Measurements from ENCODE around the gene STK32B.

The STK32B gene

DNA sequence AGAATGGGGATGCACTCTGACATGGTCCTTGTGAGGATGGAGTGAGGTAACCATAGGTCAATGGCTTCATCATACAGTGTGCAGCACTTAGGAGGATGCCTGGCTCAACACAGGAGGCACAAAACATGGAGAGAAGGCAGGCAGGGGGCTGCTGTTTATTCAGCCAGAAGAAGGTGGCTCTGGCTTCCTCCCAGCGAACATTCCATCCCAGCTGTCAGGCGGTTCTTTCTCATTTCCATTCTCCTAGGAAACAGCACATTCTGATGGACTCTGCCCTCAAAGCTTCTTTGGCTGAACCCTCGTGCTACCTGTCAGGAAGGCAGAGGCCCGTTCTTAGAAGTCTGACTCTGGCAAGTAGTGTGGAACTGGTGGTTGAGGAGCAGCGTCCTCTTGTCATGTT is 18.6 kb downstream of the STK32B start:
- Mint-ChIP-seq H3K36me3 (no peaks in the 10 kb centered on the region), H3K9me3 (peaks cover 13% of the 10 kb centered on the region), H3K27ac (no peak overlapping the region), H3K4me3 (no peak overlapping the region), H3K4me1 (no peaks in the 10 kb centered on the region), H3K27me3 (no peaks in the 10 kb centered on the region)
- no peak for DNase-seq
- CTCF ChIA-PET = no interaction called here

DNA sequence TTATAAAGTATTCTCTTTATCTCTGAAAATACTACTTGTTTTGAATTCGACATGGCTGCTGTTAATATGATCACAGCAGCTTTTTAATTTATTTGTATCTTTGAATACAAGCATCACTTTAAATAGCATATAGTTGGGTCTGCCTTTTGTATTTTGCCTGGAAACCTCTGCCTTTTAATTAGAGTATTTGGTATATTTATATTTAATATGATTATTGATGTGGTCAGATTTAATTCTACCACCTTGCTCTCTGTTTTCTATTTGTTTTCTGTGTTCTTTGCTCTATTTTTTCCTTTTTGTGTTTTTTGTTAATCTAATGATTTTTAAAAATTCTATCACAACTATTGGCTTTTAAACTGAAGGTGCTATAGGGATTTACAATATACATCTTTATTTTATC is 21.7 kb downstream of the STK32B start:
- H3K4me3 Mint-ChIP-seq = no peak overlapping the region
- no peaks in the 10 kb centered on the region for H3K4me1 Mint-ChIP-seq
- H3K27me3 Mint-ChIP-seq = no peaks in the 10 kb centered on the region
- DNase-seq = no peak
- peaks cover 13% of the 10 kb centered on the region for H3K9me3 Mint-ChIP-seq
- H3K36me3 Mint-ChIP-seq = no peaks in the 10 kb centered on the region
- H3K27ac Mint-ChIP-seq = no peak overlapping the region
- CTCF ChIA-PET = no interaction called here

DNA sequence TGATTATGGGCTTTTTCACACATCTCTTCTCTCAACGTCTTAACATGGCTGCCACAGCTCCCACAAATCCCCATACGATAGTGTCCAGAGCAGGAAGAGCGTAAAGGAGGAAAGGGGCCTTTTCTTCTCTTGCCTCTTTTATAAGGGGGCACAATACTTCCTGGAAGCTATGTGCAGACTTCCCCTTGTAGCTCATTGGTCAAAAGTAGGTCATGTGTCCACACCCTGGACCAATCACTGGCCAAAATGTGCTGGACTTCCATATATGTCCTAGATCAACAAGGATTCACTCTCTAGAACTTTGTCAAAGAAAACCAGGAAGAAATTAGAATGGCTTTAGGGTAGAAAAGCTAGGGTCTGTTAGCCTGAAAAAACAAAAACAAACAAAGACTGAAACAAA is 26.7 kb downstream of the STK32B start:
- no peaks in the 10 kb centered on the region for H3K36me3 Mint-ChIP-seq
- no peak overlapping the region for H3K27ac Mint-ChIP-seq
- no peak overlapping the region for H3K4me3 Mint-ChIP-seq
- peaks cover 8% of the 10 kb centered on the region for H3K9me3 Mint-ChIP-seq
- H3K4me1 Mint-ChIP-seq = no peaks in the 10 kb centered on the region
- CTCF ChIA-PET = no interaction called here
- DNase-seq = no peak
- H3K27me3 Mint-ChIP-seq = no peaks in the 10 kb centered on the region

DNA sequence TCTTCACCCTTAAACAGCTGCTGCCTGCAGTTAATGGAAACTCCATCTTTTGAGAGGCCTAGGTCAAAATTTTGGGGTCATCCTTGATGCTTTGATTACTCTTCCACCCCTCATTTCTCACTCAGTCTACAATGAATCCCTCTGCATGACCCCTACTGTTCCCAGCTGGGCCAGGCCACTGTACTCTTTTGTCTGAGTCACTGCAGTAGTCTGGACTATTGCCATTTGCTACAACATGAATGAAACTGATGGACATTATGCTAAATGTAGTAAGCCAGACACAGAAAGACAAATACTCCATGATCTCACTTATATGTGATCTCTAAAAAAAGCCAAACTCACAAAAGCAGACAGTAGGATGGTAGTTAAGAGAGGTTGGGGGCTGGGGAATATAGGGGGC is 28.3 kb downstream of the STK32B start:
- no peak overlapping the region for H3K4me3 Mint-ChIP-seq
- no peaks in the 10 kb centered on the region for H3K4me1 Mint-ChIP-seq
- no peak for DNase-seq
- peaks cover 8% of the 10 kb centered on the region for H3K9me3 Mint-ChIP-seq
- CTCF ChIA-PET = no interaction called here
- no peaks in the 10 kb centered on the region for H3K36me3 Mint-ChIP-seq
- no peak overlapping the region for H3K27ac Mint-ChIP-seq
- no peaks in the 10 kb centered on the region for H3K27me3 Mint-ChIP-seq

GRCh38 chr4:5081441-5081999 is 30.2 kb downstream of the STK32B start:
- peaks cover 8% of the 10 kb centered on the region for H3K9me3 Mint-ChIP-seq
- H3K27me3 Mint-ChIP-seq = no peaks in the 10 kb centered on the region
- no peaks in the 10 kb centered on the region for H3K36me3 Mint-ChIP-seq
- H3K4me3 Mint-ChIP-seq = no peak overlapping the region
- H3K27ac Mint-ChIP-seq = no peak overlapping the region
- no peak for DNase-seq
- H3K4me1 Mint-ChIP-seq = no peaks in the 10 kb centered on the region
- CTCF ChIA-PET = no interaction called here

- no peak overlapping the region for H3K27ac Mint-ChIP-seq
- H3K36me3 Mint-ChIP-seq = no peaks in the 10 kb centered on the region
- H3K4me1 Mint-ChIP-seq = no peaks in the 10 kb centered on the region
- H3K27me3 Mint-ChIP-seq = no peaks in the 10 kb centered on the region
- DNase-seq = no peak
- CTCF ChIA-PET = no interaction called here
- H3K9me3 Mint-ChIP-seq = peaks cover 5% of the 10 kb centered on the region
- H3K4me3 Mint-ChIP-seq = no peak overlapping the region
These were observed 31.1 kb downstream of the STK32B start for GRCh38 chr4:5082376-5082775.

GRCh38 chr4:5084911-5085475 is 33.7 kb downstream of the STK32B start:
- H3K27me3 Mint-ChIP-seq = no peaks in the 10 kb centered on the region
- H3K4me1 Mint-ChIP-seq = no peaks in the 10 kb centered on the region
- no peak for DNase-seq
- no peak overlapping the region for H3K27ac Mint-ChIP-seq
- H3K4me3 Mint-ChIP-seq = no peak overlapping the region
- peaks cover 5% of the 10 kb centered on the region for H3K9me3 Mint-ChIP-seq
- no peaks in the 10 kb centered on the region for H3K36me3 Mint-ChIP-seq
- CTCF ChIA-PET = no interaction called here

GRCh38 chr4:5086535-5086934 is 35.3 kb downstream of the STK32B start:
- Mint-ChIP-seq H3K9me3 (peaks cover 1% of the 10 kb centered on the region), H3K36me3 (no peaks in the 10 kb centered on the region), H3K4me1 (no peaks in the 10 kb centered on the region), H3K27me3 (no peaks in the 10 kb centered on the region), H3K27ac (no peak overlapping the region), H3K4me3 (no peak overlapping the region)
- CTCF ChIA-PET = no interaction called here
- no peak for DNase-seq

DNA sequence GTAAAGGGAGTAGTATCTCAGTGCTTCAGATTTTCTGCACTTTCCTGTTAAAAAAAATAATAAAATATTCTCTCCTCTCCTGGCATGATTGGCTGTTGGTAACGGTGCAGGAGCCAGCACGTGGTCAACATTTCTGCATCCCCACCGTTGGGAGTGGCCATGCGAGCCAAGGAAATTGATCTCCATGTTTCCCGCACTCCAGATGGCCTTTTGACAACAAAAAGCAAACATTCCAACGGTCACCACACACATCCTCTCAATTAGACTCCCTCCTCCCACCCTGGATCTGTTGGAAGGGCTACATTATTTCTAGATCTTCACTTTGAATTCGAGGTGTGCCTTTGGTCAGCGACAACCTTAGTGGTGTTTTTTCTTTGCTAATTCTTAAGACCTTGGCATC is 45.0 kb downstream of the STK32B start:
- Mint-ChIP-seq H3K4me1 (no peaks in the 10 kb centered on the region), H3K4me3 (no peak overlapping the region), H3K9me3 (peaks cover 4% of the 10 kb centered on the region), H3K36me3 (no peaks in the 10 kb centered on the region), H3K27me3 (no peaks in the 10 kb centered on the region), H3K27ac (no peak overlapping the region)
- DNase-seq = no peak
- CTCF ChIA-PET = no interaction called here

DNA sequence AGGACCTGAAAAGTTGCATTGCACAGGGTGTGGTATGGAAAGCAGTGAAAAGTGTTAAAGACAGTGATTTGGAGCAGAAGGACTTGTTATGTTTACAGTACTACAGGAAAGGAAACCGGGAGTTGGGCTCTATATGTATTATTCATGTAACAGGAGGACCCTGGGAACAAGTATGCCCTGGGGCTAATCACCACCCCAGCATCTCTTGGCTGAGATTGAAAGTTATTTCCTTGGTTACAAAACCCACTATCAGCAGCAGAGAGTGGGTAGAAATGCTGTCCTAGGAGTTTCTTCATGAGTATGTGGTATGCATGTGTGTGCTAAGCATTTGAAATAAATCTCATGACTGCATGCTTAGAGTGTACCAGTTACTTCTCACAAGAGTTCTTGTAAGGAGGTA is 46.9 kb downstream of the STK32B start:
- DNase-seq = no peak
- CTCF ChIA-PET = no interaction called here
- Mint-ChIP-seq H3K4me3 (no peak overlapping the region), H3K4me1 (no peaks in the 10 kb centered on the region), H3K27ac (no peak overlapping the region), H3K9me3 (peaks cover 6% of the 10 kb centered on the region), H3K27me3 (no peaks in the 10 kb centered on the region), H3K36me3 (no peaks in the 10 kb centered on the region)

- no peaks in the 10 kb centered on the region for H3K4me1 Mint-ChIP-seq
- no peak overlapping the region for H3K27ac Mint-ChIP-seq
- H3K4me3 Mint-ChIP-seq = no peak overlapping the region
- peaks cover 3% of the 10 kb centered on the region for H3K9me3 Mint-ChIP-seq
- H3K27me3 Mint-ChIP-seq = no peaks in the 10 kb centered on the region
- no peak for DNase-seq
- H3K36me3 Mint-ChIP-seq = no peaks in the 10 kb centered on the region
- CTCF ChIA-PET = no interaction called here
These were observed 49.1 kb downstream of the STK32B start for GRCh38 chr4:5100336-5100735.

DNA sequence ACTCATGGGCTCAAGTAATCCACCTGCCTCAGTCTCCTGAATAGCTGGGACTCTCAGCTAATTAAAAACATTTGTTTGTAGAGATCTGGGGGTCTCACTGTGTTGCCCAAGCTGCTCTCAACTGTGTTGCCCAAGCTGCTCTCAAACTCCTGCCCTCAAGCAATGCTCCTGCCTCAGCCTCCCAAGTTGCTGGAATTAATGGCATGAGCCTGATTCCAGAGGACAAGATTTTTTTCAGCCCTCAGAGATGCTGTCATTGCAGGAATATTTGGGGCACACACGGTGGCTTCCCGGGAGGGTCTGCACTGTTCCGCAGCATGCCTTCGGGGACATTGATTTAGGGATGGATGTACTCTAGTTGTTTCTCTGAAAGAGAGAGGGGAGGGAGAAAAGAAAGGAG is 49.7 kb downstream of the STK32B start:
- no peak for DNase-seq
- Mint-ChIP-seq H3K9me3 (peaks cover 3% of the 10 kb centered on the region), H3K27me3 (no peaks in the 10 kb centered on the region), H3K4me1 (no peaks in the 10 kb centered on the region), H3K4me3 (no peak overlapping the region), H3K36me3 (no peaks in the 10 kb centered on the region), H3K27ac (no peak overlapping the region)
- CTCF ChIA-PET = no interaction called here

- Mint-ChIP-seq H3K27me3 (no peaks in the 10 kb centered on the region), H3K27ac (no peak overlapping the region), H3K36me3 (no peaks in the 10 kb centered on the region), H3K4me3 (no peak overlapping the region), H3K4me1 (no peaks in the 10 kb centered on the region), H3K9me3 (peaks cover 3% of the 10 kb centered on the region)
- CTCF ChIA-PET = no interaction called here
- DNase-seq = no peak
These were observed 50.3 kb downstream of the STK32B start for GRCh38 chr4:5101571-5101970.

DNA sequence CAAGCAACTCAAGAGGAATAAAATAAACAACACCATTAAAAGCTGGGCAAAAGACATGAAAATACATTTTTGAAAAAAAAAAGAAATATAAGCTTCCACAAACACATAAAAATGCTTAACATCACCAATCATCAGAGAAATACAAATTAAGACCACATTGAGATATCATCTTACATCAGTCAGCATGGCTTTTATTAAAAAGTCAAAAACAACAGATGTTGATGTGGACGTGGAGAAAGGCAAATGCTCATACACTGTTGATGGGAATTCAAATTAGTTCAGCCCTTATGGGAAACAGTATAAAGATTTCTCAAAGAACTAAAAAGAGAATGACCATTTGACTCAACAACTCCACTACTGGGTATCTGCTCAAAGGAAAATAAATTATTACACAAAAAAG is 59.6 kb downstream of the STK32B start:
- no peaks in the 10 kb centered on the region for H3K36me3 Mint-ChIP-seq
- H3K27me3 Mint-ChIP-seq = no peaks in the 10 kb centered on the region
- CTCF ChIA-PET = no interaction called here
- no peaks in the 10 kb centered on the region for H3K9me3 Mint-ChIP-seq
- H3K4me3 Mint-ChIP-seq = no peak overlapping the region
- no peaks in the 10 kb centered on the region for H3K4me1 Mint-ChIP-seq
- DNase-seq = no peak
- H3K27ac Mint-ChIP-seq = no peak overlapping the region

GRCh38 chr4:5112333-5113095 is 61.2 kb downstream of the STK32B start:
- no peak for DNase-seq
- Mint-ChIP-seq H3K27ac (no peak overlapping the region), H3K4me3 (no peak overlapping the region), H3K4me1 (no peaks in the 10 kb centered on the region), H3K27me3 (no peaks in the 10 kb centered on the region), H3K9me3 (no peaks in the 10 kb centered on the region), H3K36me3 (no peaks in the 10 kb centered on the region)
- CTCF ChIA-PET = no interaction called here

Data from activated naive CD4-positive, alpha-beta T cell treated with anti-CD3 and anti-CD28 coated beads, Interleukin-2, amount 10 ng/mL, durations not matched to agents 7 days and 5 days (primary cell).